OCI-LY1 (cell line): ENCODE data around the gene MFRP.

Experiments
- H2AFZ ChIP-seq: fragments of 200-600 bp; sonication (generic), shearing (Covaris generic); 2 replicates; pipeline ENCODE4 v1.6.0; 2014; ENCODE audit warnings: antibody characterized with exemption, mild to moderate bottlenecking, low read length
- H3F3A ChIP-seq: fragments of 200-600 bp; sonication (generic), shearing (Covaris generic); 2 replicates; pipeline ENCODE4 v1.6.0; 2014; ENCODE audit warnings: mild to moderate bottlenecking, antibody characterized with exemption, low read length, moderate library complexity; ENCODE audit not compliant: insufficient read depth
- H3K27ac ChIP-seq: fragments of 200-600 bp; sonication (generic); 2 replicates; pipeline ENCODE4 v1.5.1; 2014; ENCODE audit warnings: low read length, mixed run types, mild to moderate bottlenecking, low read depth; ENCODE audit not compliant: poor library complexity, severe bottlenecking
- H3K27me3 ChIP-seq: fragments of 200-600 bp; sonication (generic); 2 replicates; pipeline ENCODE4 v1.6.0; 2014; ENCODE audit warnings: antibody characterized with exemption, mild to moderate bottlenecking, low read length, moderate library complexity; ENCODE audit not compliant: insufficient read depth
- H3K36me3 ChIP-seq: fragments of 200-600 bp; sonication (generic); 2 replicates; pipeline ENCODE4 v1.6.1; 2014; ENCODE audit warnings: mild to moderate bottlenecking, antibody characterized with exemption, low read length, moderate library complexity, mixed read lengths; ENCODE audit not compliant: insufficient read depth
- H3K4me1 ChIP-seq: fragments of 200-600 bp; sonication (generic); 2 replicates; pipeline ENCODE4 v1.5.1; 2014; ENCODE audit warnings: mild to moderate bottlenecking, low read length, moderate library complexity; ENCODE audit not compliant: insufficient read depth, severe bottlenecking
- H3K4me2 ChIP-seq: fragments of 200-600 bp; sonication (generic), shearing (Covaris generic); 2 replicates; pipeline ENCODE4 v1.6.1; 2014; ENCODE audit warnings: low read length
- H3K4me3 ChIP-seq: fragments of 200-600 bp; sonication (generic); 2 replicates; pipeline ENCODE4 v1.5.1; 2014; ENCODE audit warnings: low read length, low read depth, mild to moderate bottlenecking, mixed read lengths; ENCODE audit not compliant: poor library complexity, severe bottlenecking
- H3K79me2 ChIP-seq: fragments of 200-600 bp; shearing (Covaris generic); 2 replicates; pipeline ENCODE4 v1.6.1; 2016; ENCODE audit warnings: mixed run types, low read length, mixed read lengths; ENCODE audit not compliant: insufficient read depth
- H3K9ac ChIP-seq: fragments of 200-600 bp; sonication (generic), shearing (Covaris generic); 2 replicates; pipeline ENCODE4 v1.6.1; 2014; ENCODE audit warnings: mild to moderate bottlenecking, low read length, mixed read lengths
- H3K9me2 ChIP-seq: fragments of 200-600 bp; sonication (generic), shearing (Covaris generic); 2 replicates; pipeline ENCODE4 v1.6.1; 2014; ENCODE audit warnings: low read depth, mild to moderate bottlenecking, low read length, mixed read lengths
- H3K9me3 ChIP-seq: fragments of 200-600 bp; shearing (Covaris generic); 2 replicates; pipeline ENCODE4 v1.6.1; 2014; ENCODE audit warnings: low read length, mixed read lengths
- H4K20me1 ChIP-seq: fragments of 200-600 bp; sonication (generic), shearing (Covaris generic); 2 replicates; pipeline ENCODE4 v1.6.0; 2016; ENCODE audit warnings: mild to moderate bottlenecking, low read length; ENCODE audit not compliant: insufficient read depth
- CTCF ChIP-seq: fragments of 200-600 bp; sonication (generic), shearing (Covaris generic); IDR thresholded peaks from 2 replicates; pipeline ENCODE4 v1.5.1; 2017; ENCODE audit warnings: mild to moderate bottlenecking, antibody characterized with exemption, low read length, moderate library complexity, mixed read lengths
- EZH2 ChIP-seq: fragments of 200-600 bp; sonication (generic), shearing (Covaris generic); IDR thresholded peaks from 2 replicates; pipeline ENCODE4 v1.8.0; 2017; ENCODE audit warnings: borderline replicate concordance, mixed run types, mild to moderate bottlenecking, antibody characterized with exemption, low read length, moderate library complexity, mixed read lengths

Gene MFRP

GRCh38 chr11:119293461-119293860, 53.0 kb downstream of the MFRP start:
- Histone ChIP-seq H3K9me3 (no peaks in the 10 kb centered on the region), H3K9me2 (no peaks in the 10 kb centered on the region), H3K9ac (no peak overlapping the region), H4K20me1 (no peaks in the 10 kb centered on the region), H3K4me1 (no peaks in the 10 kb centered on the region), H2AFZ (no peak overlapping the region), H3K4me3 (no peak overlapping the region), H3K79me2 (no peaks in the 10 kb centered on the region), H3K36me3 (peaks cover 48% of the 10 kb centered on the region), H3K4me2 (no peak overlapping the region), H3K27me3 (no peaks in the 10 kb centered on the region), H3F3A (no peaks in the 10 kb centered on the region), H3K27ac (no peak overlapping the region)
- TF ChIP-seq CTCF = no peak
- no peak for TF ChIP-seq EZH2

DNA sequence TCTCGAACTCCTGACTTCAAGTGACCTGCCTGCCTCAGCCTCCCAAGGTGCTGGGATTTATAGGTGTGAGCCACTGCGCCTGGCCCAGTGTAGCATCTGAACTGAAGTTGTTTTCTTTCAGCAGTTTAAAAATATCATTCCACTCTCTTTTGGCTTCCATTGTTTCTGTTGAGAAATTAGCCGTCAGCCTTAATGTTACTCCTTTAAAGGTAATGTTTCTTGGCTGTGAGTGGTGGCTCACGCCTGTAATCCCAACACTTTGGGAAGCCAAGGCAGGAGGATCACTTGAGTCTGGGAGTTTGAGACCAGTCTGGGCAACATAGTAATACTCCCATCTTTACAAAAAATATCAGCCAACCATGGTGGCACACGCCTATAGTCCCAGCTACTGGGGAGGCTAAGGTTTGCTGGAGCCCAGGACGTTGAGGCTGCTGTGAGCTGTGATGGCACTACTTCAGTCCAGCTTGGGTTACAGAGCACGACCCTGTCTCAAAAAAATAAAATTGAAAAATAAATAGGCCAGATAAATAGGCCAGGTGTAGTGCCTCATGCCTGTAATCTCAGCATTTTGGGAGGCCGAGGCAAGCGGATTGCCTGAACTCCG, 55.5 kb downstream of the MFRP start:
- H3K9me2 ChIP-seq = no peaks in the 10 kb centered on the region
- H3K27ac ChIP-seq = no peak overlapping the region
- H2AFZ ChIP-seq = no peak overlapping the region
- no peak overlapping the region for H3K9ac ChIP-seq
- no peak for TF ChIP-seq EZH2
- no peak for TF ChIP-seq CTCF
- H3K27me3 ChIP-seq = no peaks in the 10 kb centered on the region
- H3K4me1 ChIP-seq = no peaks in the 10 kb centered on the region
- no peaks in the 10 kb centered on the region for H3K79me2 ChIP-seq
- no peaks in the 10 kb centered on the region for H4K20me1 ChIP-seq
- peaks cover 51% of the 10 kb centered on the region for H3K36me3 ChIP-seq
- no peak overlapping the region for H3K4me3 ChIP-seq
- H3K9me3 ChIP-seq = no peaks in the 10 kb centered on the region
- H3K4me2 ChIP-seq = no peak overlapping the region
- H3F3A ChIP-seq = no peaks in the 10 kb centered on the region
